Vagina (tissue), 2 donors: Measurements from ENCODE around the gene EXOC3. TPM values are rescaled to one million over a fixed set of nuclear protein-coding genes. Genes with fewer than 3 reads are reported as not detected.

Experiments used
- DNase-seq, 2 donors: peaks; one replicate each; pipeline ENCODE4 v3.0.0-alpha.2; 2017; ENCODE audit errors: extremely low spot score in 2 of 2
- H3K27ac ChIP-seq: fragments of 200-600 bp; sonication (generic); one replicate; pipeline ENCODE4 v1.5.1; 2019
- H3K27me3 ChIP-seq: fragments of 200-600 bp; sonication (generic); one replicate; pipeline ENCODE4 v1.5.1; 2019
- H3K36me3 ChIP-seq, 2 donors: fragments of 200-600 bp; sonication (generic); one replicate each; pipeline ENCODE4 v1.5.1; 2017 to 2019
- H3K4me1 ChIP-seq: fragments of 200-600 bp; sonication (generic); one replicate; pipeline ENCODE4 v1.5.1; 2019
- H3K4me3 ChIP-seq, 2 donors: fragments of 200-600 bp; sonication (generic); 1 replicate in 1 of 2; 2 replicates in 1 of 2; pipeline ENCODE4 v1.5.1; 2016 to 2019
- H3K9me3 ChIP-seq: fragments of 200-600 bp; sonication (generic); one replicate; pipeline ENCODE4 v1.5.1; 2019
- CTCF ChIP-seq, 3 experiments: fragments of 450-650 bp in 2 of 3; fragments of 200-600 bp in 1 of 3; sonication (generic) in 1 of 3; IDR thresholded peaks; one replicate each; pipeline ENCODE4 v1.5.1; 2017 to 2019; ENCODE audit warnings: antibody characterized with exemption in 3 of 3, mild to moderate bottlenecking in 2 of 3, moderate library complexity in 2 of 3
- POLR2A ChIP-seq, 2 donors: fragments of 450-650 bp; IDR thresholded peaks; one replicate each; pipeline ENCODE4 v1.6.1; 2017; ENCODE audit warnings: antibody characterized with exemption in 2 of 2, mild to moderate bottlenecking in 2 of 2, moderate library complexity in 2 of 2
- POLR2AphosphoS5 ChIP-seq, 2 donors: sonication (generic); formaldehyde crosslinking; IDR thresholded peaks; one replicate each; pipeline ENCODE4 v1.9.0; 2017; ENCODE audit warnings: antibody characterized with exemption in 2 of 2, mild to moderate bottlenecking in 2 of 2, low read depth in 1 of 2; ENCODE audit not compliant: insufficient read depth in 1 of 2
- intact Hi-C: fragments of 100-400 bp; cut with DNase I; formaldehyde crosslinking; loops from one replicate; pipeline ENCODE4 v1.15.1; 2023
- total RNA-seq: library from RNA; depleted of rRNA; stranded (reverse); fragments of >200 nt; gene quantifications from one replicate; pipeline ENCODE4 v1.2.3, GENCODE V29; 2016

Gene EXOC3
- total RNA-seq, 1 donor from 2014 or later, result 67.5 TPM

GRCh38 chr5:499233-500209 is 56.5 kb downstream of the EXOC3 start:
- intact Hi-C loops, result no loop called here
- TF ChIP-seq CTCF (IDR thresholded peaks at IDR 0.05) (no peak), POLR2AphosphoS5 (IDR thresholded peaks at IDR 0.05; ENCODE audit: insufficient read depth in 1 of 2, low read depth in 1 of 2) (no peak), POLR2A (IDR thresholded peaks at IDR 0.05) (no peak)
- Histone ChIP-seq H3K36me3 (no peaks in the 10 kb centered on the region), H3K4me1 (peaks cover 11% of the 10 kb centered on the region), H3K9me3 (no peaks in the 10 kb centered on the region), H3K27me3 (no peaks in the 10 kb centered on the region), H3K27ac (no peak overlapping the region), H3K4me3 (no peak overlapping the region)
- DNase-seq, result no peak

DNA sequence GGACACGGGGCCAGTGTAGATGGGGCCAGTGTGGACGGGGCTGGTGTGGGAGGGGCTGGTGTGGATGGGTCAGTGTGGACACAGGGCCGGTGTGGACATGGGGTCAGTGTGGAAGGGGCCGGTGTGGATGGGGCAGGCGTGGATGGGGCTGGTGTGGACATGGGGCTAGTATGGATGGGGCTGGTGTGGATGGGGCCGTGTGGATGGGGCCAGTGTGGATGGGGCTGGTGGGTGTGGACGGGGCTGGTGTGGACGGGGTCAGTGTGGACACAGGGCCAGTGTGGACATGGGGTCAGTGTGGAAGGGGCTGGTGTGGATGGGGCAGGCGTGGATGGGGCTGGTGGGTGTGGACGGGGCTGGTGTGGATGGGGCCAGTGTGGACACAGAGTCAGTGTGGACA is 57.5 kb downstream of the EXOC3 start:
- no peak for TF ChIP-seq CTCF (IDR thresholded peaks at IDR 0.05)
- TF ChIP-seq POLR2AphosphoS5 (IDR thresholded peaks at IDR 0.05; ENCODE audit: insufficient read depth in 1 of 2, low read depth in 1 of 2), result no peak
- no peak for TF ChIP-seq POLR2A (IDR thresholded peaks at IDR 0.05)
- DNase-seq, result no peak
- H3K4me3 ChIP-seq, result no peak overlapping the region
- H3K9me3 ChIP-seq, result no peaks in the 10 kb centered on the region
- peaks cover 11% of the 10 kb centered on the region for H3K4me1 ChIP-seq
- intact Hi-C loops, result no loop called here
- H3K27ac ChIP-seq, result no peak overlapping the region
- no peaks in the 10 kb centered on the region for H3K36me3 ChIP-seq
- no peaks in the 10 kb centered on the region for H3K27me3 ChIP-seq

DNA sequence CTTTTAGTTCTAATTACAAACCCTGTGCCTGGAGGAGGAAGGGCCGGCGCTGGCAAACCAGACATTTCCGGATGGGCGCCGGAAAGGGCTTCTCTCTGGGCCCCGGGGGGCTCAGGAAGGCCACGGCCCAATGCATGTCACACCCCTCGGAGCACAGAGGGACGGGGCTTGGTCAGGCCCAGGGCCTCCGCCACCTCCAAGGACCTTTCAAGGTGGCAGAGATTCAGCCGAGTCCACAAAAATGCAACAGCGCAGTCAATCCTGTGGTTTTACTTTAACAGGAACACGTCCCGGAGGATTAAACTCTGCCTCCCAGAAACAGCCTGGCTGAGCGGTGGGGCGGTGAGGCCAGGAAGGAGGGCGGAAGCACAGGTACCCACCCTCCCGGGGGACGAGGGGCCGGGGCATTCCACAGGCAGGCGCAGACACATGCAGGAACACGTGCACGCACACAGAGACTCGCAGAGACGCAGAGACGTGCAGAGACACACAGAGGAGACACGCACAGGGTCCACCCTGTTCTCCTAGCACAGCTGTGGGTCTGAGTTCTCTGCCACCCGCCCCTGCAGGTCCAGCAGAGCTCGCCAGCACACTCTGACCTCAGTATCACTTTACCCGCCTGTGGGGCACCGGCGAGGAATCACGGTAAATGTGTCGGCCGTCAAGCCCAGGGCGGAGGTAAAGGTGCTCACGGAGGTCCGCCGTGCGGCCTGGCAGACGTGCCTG is 58.3 kb downstream of the EXOC3 start:
- intact Hi-C loops, result no loop called here
- TF ChIP-seq POLR2A (IDR thresholded peaks at IDR 0.05) (no peak), CTCF (IDR thresholded peaks at IDR 0.05) (no peak), POLR2AphosphoS5 (IDR thresholded peaks at IDR 0.05; ENCODE audit: insufficient read depth in 1 of 2, low read depth in 1 of 2) (no peak)
- H3K27ac ChIP-seq, result no peak overlapping the region
- no peaks in the 10 kb centered on the region for H3K36me3 ChIP-seq
- no peak for DNase-seq
- H3K9me3 ChIP-seq, result no peaks in the 10 kb centered on the region
- no peak overlapping the region for H3K4me3 ChIP-seq
- peaks cover 16% of the 10 kb centered on the region for H3K4me1 ChIP-seq
- no peaks in the 10 kb centered on the region for H3K27me3 ChIP-seq

- intact Hi-C loops, result no loop called here
- H3K36me3 ChIP-seq, result no peaks in the 10 kb centered on the region
- DNase-seq, result no peak
- no peaks in the 10 kb centered on the region for H3K9me3 ChIP-seq
- H3K4me3 ChIP-seq, result no peak overlapping the region
- no peak overlapping the region for H3K27ac ChIP-seq
- H3K27me3 ChIP-seq, result no peaks in the 10 kb centered on the region
- peaks cover 17% of the 10 kb centered on the region for H3K4me1 ChIP-seq
- no peak for TF ChIP-seq CTCF (IDR thresholded peaks at IDR 0.05)
- no peak for TF ChIP-seq POLR2A (IDR thresholded peaks at IDR 0.05)
- no peak for TF ChIP-seq POLR2AphosphoS5 (IDR thresholded peaks at IDR 0.05; ENCODE audit: insufficient read depth in 1 of 2, low read depth in 1 of 2)
Measured at GRCh38 chr5:501831-502184, 58.8 kb downstream of the EXOC3 start.
